ENCODE measurements around the gene CAST.

- TF ChIP-seq CTCF (IDR thresholded peaks at IDR 0.05) (no peak), POLR2A (IDR thresholded peaks at IDR 0.05) (no peak)
Measured at GRCh38 chr5:96743805-96744204, 81.6 kb downstream of the CAST start.

Data from esophagus squamous epithelium (tissue), 4 donors.